Measurements from ENCODE around the gene MYL1. TPM values are rescaled to one million over a fixed set of nuclear protein-coding genes. Genes with fewer than 3 reads are reported as not detected.

The MYL1 gene
- total and polyA plus RNA-seq, 2 of the 4 experiments (the other 2 are of a cell fraction), result not detected

DNA sequence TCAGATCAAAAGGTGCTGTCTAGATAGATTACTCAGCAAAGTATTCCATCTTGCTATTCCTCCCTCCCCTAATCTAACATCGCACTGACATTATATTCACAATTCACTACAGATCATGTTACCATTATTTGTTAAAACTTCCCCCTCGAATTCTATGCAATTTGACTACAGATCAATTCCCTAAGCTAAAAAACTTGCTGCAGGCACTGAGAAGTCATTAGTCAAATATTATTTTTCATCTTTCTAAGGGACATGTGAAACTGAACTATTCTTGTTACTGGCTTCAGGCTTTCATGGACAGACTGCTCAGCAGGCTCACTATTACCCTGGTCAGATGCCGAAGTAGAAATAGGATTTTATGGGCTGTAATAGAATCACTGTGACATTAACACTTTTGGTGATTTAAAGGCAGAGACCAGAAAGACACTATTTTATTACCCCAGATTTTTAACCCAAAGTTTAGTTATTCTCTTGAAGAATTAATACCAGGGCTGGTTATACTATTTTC lies 15.1 kb downstream of the MYL1 start:
- intact Hi-C loops (cut with micrococcal nuclease) (no loop called here), dilution Hi-C loops (cut with HindIII; ENCODE audit: low sequenced_read_pairs, unreplicated experiment) (no loop called here), in situ Hi-C loops (cut with MboI; ENCODE audit: low sequenced_read_pairs) (no loop called here)
- no peaks in the 10 kb centered on the region for H3K4me1 ChIP-seq (ENCODE audit: control insufficient read depth, insufficient read depth, low read length)
- DNase-seq, result no peak
- no peak overlapping the region for H2BK20ac ChIP-seq (ENCODE audit: low read depth, low read length)
- no peak overlapping the region for H4K8ac ChIP-seq (ENCODE audit: low read depth in 2 of 2, low read length in 2 of 2)
- H3K9me3 ChIP-seq (ENCODE audit: control insufficient read depth, insufficient read depth, low read length), result peaks cover 1% of the 10 kb centered on the region; the same call in 1 of the 2 replicates
- no peaks in the 10 kb centered on the region for H3K27me3 ChIP-seq (ENCODE audit: control insufficient read depth, insufficient read depth, low read length)
- no peak overlapping the region for H2BK5ac ChIP-seq (ENCODE audit: low read depth, low read length, poor library complexity, severe bottlenecking)
- no peak overlapping the region for H3K4me2 ChIP-seq (ENCODE audit: low read depth, low read length)
- H3K9ac ChIP-seq (ENCODE audit: low read depth, low read length), result no peak overlapping the region
- no peak overlapping the region for H2BK120ac ChIP-seq (ENCODE audit: low read depth, low read length)
- BruUV-seq (replicated peaks), result no TSS peak
- no peak overlapping the region for H2AK9ac ChIP-seq (replicated peaks; ENCODE audit: low read depth, low read length, poor library complexity)
- H2AFZ ChIP-seq (replicated peaks; ENCODE audit: low read length, poor library complexity), result no peak overlapping the region
- CTCF ChIA-PET, result no interaction called here
- H3K4me3 ChIP-seq (ENCODE audit: insufficient read depth, low read depth, low read length), result no peak overlapping the region
- H2AK5ac ChIP-seq (ENCODE audit: low read depth, low read length), result no peak overlapping the region
- H3K18ac ChIP-seq (ENCODE audit: low read depth, low read length), result no peak overlapping the region
- no peak overlapping the region for H3K14ac ChIP-seq (replicated peaks; ENCODE audit: low read depth, low read length)
- TF ChIP-seq RFX5 (IDR thresholded peaks at IDR 0.05; ENCODE audit: low read depth, low read length), result no peak
- no peak for TF ChIP-seq MXI1 (IDR thresholded peaks at IDR 0.05; ENCODE audit: borderline replicate concordance, low read depth, low read length)
- TF ChIP-seq CEBPB (IDR thresholded peaks at IDR 0.05; ENCODE audit: low read depth, low read length), result no peak
- TF ChIP-seq MAZ (IDR thresholded peaks at IDR 0.05; ENCODE audit: borderline replicate concordance, low read depth, low read length), result no peak
- TF ChIP-seq NFE2L2 (IDR thresholded peaks at IDR 0.05; ENCODE audit: low read depth, low read length), result no peak
- TF ChIP-seq RCOR1 (IDR thresholded peaks at IDR 0.05; ENCODE audit: insufficient replicate concordance, low read length), result no peak
- TF ChIP-seq POLR2A (IDR thresholded peaks at IDR 0.05; ENCODE audit: low read depth, low read length), result no peak
- no peak for TF ChIP-seq RAD21 (IDR thresholded peaks at IDR 0.05; ENCODE audit: low read length)
- TF ChIP-seq MAFK (IDR thresholded peaks at IDR 0.05; ENCODE audit: low read depth, low read length), result no peak
- TF ChIP-seq, protein P1, sequence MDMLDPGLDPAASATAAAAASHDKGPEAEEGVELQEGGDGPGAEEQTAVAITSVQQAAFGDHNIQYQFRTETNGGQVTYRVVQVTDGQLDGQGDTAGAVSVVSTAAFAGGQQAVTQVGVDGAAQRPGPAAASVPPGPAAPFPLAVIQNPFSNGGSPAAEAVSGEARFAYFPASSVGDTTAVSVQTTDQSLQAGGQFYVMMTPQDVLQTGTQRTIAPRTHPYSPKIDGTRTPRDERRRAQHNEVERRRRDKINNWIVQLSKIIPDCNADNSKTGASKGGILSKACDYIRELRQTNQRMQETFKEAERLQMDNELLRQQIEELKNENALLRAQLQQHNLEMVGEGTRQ (IDR thresholded peaks at IDR 0.05; ENCODE audit: low read depth, low read length), result no peak
- no peak for TF ChIP-seq BHLHE40 (IDR thresholded peaks at IDR 0.05; ENCODE audit: low read depth, low read length)
- no peak for TF ChIP-seq SMC3 (IDR thresholded peaks at IDR 0.05; ENCODE audit: low read depth, low read length)
- TF ChIP-seq, protein P2, sequence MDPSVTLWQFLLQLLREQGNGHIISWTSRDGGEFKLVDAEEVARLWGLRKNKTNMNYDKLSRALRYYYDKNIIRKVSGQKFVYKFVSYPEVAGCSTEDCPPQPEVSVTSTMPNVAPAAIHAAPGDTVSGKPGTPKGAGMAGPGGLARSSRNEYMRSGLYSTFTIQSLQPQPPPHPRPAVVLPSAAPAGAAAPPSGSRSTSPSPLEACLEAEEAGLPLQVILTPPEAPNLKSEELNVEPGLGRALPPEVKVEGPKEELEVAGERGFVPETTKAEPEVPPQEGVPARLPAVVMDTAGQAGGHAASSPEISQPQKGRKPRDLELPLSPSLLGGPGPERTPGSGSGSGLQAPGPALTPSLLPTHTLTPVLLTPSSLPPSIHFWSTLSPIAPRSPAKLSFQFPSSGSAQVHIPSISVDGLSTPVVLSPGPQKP (IDR thresholded peaks at IDR 0.05; ENCODE audit: borderline replicate concordance, low read depth, low read length), result no peak
- no peak for TF ChIP-seq CHD1 (IDR thresholded peaks at IDR 0.05; ENCODE audit: low read depth, low read length)
- TF ChIP-seq FOS (IDR thresholded peaks at IDR 0.05; ENCODE audit: low read depth, low read length), result no peak
- TF ChIP-seq, protein P3, sequence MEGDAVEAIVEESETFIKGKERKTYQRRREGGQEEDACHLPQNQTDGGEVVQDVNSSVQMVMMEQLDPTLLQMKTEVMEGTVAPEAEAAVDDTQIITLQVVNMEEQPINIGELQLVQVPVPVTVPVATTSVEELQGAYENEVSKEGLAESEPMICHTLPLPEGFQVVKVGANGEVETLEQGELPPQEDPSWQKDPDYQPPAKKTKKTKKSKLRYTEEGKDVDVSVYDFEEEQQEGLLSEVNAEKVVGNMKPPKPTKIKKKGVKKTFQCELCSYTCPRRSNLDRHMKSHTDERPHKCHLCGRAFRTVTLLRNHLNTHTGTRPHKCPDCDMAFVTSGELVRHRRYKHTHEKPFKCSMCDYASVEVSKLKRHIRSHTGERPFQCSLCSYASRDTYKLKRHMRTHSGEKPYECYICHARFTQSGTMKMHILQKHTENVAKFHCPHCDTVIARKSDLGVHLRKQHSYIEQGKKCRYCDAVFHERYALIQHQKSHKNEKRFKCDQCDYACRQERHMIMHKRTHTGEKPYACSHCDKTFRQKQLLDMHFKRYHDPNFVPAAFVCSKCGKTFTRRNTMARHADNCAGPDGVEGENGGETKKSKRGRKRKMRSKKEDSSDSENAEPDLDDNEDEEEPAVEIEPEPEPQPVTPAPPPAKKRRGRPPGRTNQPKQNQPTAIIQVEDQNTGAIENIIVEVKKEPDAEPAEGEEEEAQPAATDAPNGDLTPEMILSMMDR (conservative IDR thresholded peaks at IDR 0.05; ENCODE audit: low read depth, low read length), result no peak
- H3K56ac ChIP-seq (ENCODE audit: extremely low read depth, insufficient read depth, low read length), result no peak overlapping the region
- no peak overlapping the region for H3K23ac ChIP-seq (ENCODE audit: low read depth, low read length)
- no peak overlapping the region for H2BK15ac ChIP-seq (ENCODE audit: low read depth, low read length)
- H4K5ac ChIP-seq (ENCODE audit: low read depth, low read length), result no peak overlapping the region
- H3K4ac ChIP-seq (ENCODE audit: low read depth, low read length), result no peak overlapping the region
- ATAC-seq (ENCODE audit: low read depth), result no peak
- H3K9me1 ChIP-seq (ENCODE audit: insufficient read depth, low read length), result no peaks in the 10 kb centered on the region
- POLR2A ChIA-PET (ENCODE audit: unreplicated experiment), result no interaction called here
- no peaks in the 10 kb centered on the region for H3K79me1 ChIP-seq (ENCODE audit: low read depth in 1 of 2, low read length in 2 of 2)
- H4K20me1 ChIP-seq (ENCODE audit: insufficient read depth, low read length), result no peaks in the 10 kb centered on the region
- no peak overlapping the region for H4K91ac ChIP-seq (ENCODE audit: insufficient read depth, low read depth, low read length)
- WGBS, 2 experiments (ENCODE audit: extremely low coverage in 2 of 2, insufficient read length in 1 of 2), result no CpG with 5 or more reads among the region's 3 CpGs
- no peak overlapping the region for H3K27ac ChIP-seq (ENCODE audit: insufficient read depth, low read length)
- no peaks in the 10 kb centered on the region for H3K36me3 ChIP-seq (ENCODE audit: control insufficient read depth, insufficient read depth, low read length)

All from IMR-90 (cell line).